ENCODE measurements around the gene RBM3.

Gene RBM3

GRCh38 chrX:48604701-48605100 is 30.4 kb downstream of the RBM3 start:
- Histone ChIP-seq H3K4me1 (ENCODE audit: insufficient read depth, insufficient read length) (peaks cover 2% of the 10 kb centered on the region), H3K27me3 (ENCODE audit: insufficient read depth, insufficient read length) (no peaks in the 10 kb centered on the region), H3K36me3 (ENCODE audit: insufficient read depth, insufficient read length, low read length) (peaks cover 58% of the 10 kb centered on the region), H3K9me3 (ENCODE audit: insufficient read depth, low read length) (no peaks in the 10 kb centered on the region), H3K9ac (ENCODE audit: insufficient read length, low read depth) (no peak overlapping the region), H3K4me3 (ENCODE audit: insufficient read length, low read depth) (no peak overlapping the region)
- DNase-seq (ENCODE audit: low read depth, low spot score) = no peak
- TF ChIP-seq ZNF274 (IDR thresholded peaks at IDR 0.05; ENCODE audit: low read depth, low read length) = no peak
- TF ChIP-seq SUZ12 (IDR thresholded peaks at IDR 0.05; ENCODE audit: extremely low read depth, insufficient read depth, insufficient read length) = no peak
- TF ChIP-seq YY1 (IDR thresholded peaks at IDR 0.05; ENCODE audit: insufficient read depth, insufficient read length) = no peak

GRCh38 chrX:48606091-48606490 is 31.8 kb downstream of the RBM3 start:
- Histone ChIP-seq H3K27me3 (ENCODE audit: insufficient read depth, insufficient read length) (no peaks in the 10 kb centered on the region), H3K4me1 (ENCODE audit: insufficient read depth, insufficient read length) (peaks cover 2% of the 10 kb centered on the region), H3K4me3 (ENCODE audit: insufficient read length, low read depth) (no peak overlapping the region), H3K9ac (ENCODE audit: insufficient read length, low read depth) (no peak overlapping the region), H3K9me3 (ENCODE audit: insufficient read depth, low read length) (no peaks in the 10 kb centered on the region), H3K36me3 (ENCODE audit: insufficient read depth, insufficient read length, low read length) (peaks cover 46% of the 10 kb centered on the region)
- DNase-seq (ENCODE audit: low read depth, low spot score) = no peak
- TF ChIP-seq YY1 (IDR thresholded peaks at IDR 0.05; ENCODE audit: insufficient read depth, insufficient read length) (no peak), ZNF274 (IDR thresholded peaks at IDR 0.05; ENCODE audit: low read depth, low read length) (no peak), SUZ12 (IDR thresholded peaks at IDR 0.05; ENCODE audit: extremely low read depth, insufficient read depth, insufficient read length) (no peak)

GRCh38 chrX:48611703-48612102 is 37.4 kb downstream of the RBM3 start:
- H3K4me3 ChIP-seq (ENCODE audit: insufficient read length, low read depth) = no peak overlapping the region
- no peak overlapping the region for H3K9ac ChIP-seq (ENCODE audit: insufficient read length, low read depth)
- H3K9me3 ChIP-seq (ENCODE audit: insufficient read depth, low read length) = no peaks in the 10 kb centered on the region
- no peak for DNase-seq (ENCODE audit: low read depth, low spot score)
- TF ChIP-seq SUZ12 (IDR thresholded peaks at IDR 0.05; ENCODE audit: extremely low read depth, insufficient read depth, insufficient read length) (no peak), YY1 (IDR thresholded peaks at IDR 0.05; ENCODE audit: insufficient read depth, insufficient read length) (no peak), ZNF274 (IDR thresholded peaks at IDR 0.05; ENCODE audit: low read depth, low read length) (no peak)
- peaks cover 2% of the 10 kb centered on the region for H3K36me3 ChIP-seq (ENCODE audit: insufficient read depth, insufficient read length, low read length)
- H3K4me1 ChIP-seq (ENCODE audit: insufficient read depth, insufficient read length) = no peaks in the 10 kb centered on the region
- H3K27me3 ChIP-seq (ENCODE audit: insufficient read depth, insufficient read length) = no peaks in the 10 kb centered on the region

GRCh38 chrX:48613502-48614160 is 39.3 kb downstream of the RBM3 start:
- Histone ChIP-seq H3K4me1 (ENCODE audit: insufficient read depth, insufficient read length) (no peaks in the 10 kb centered on the region), H3K9ac (ENCODE audit: insufficient read length, low read depth) (no peak overlapping the region), H3K36me3 (ENCODE audit: insufficient read depth, insufficient read length, low read length) (no peaks in the 10 kb centered on the region), H3K9me3 (ENCODE audit: insufficient read depth, low read length) (no peaks in the 10 kb centered on the region), H3K4me3 (ENCODE audit: insufficient read length, low read depth) (no peak overlapping the region), H3K27me3 (ENCODE audit: insufficient read depth, insufficient read length) (no peaks in the 10 kb centered on the region)
- DNase-seq (ENCODE audit: low read depth, low spot score) = no peak
- no peak for TF ChIP-seq YY1 (IDR thresholded peaks at IDR 0.05; ENCODE audit: insufficient read depth, insufficient read length)
- TF ChIP-seq ZNF274 (IDR thresholded peaks at IDR 0.05; ENCODE audit: low read depth, low read length) = no peak
- TF ChIP-seq SUZ12 (IDR thresholded peaks at IDR 0.05; ENCODE audit: extremely low read depth, insufficient read depth, insufficient read length) = no peak

GRCh38 chrX:48616576-48616975 is 42.3 kb downstream of the RBM3 start:
- no peak for TF ChIP-seq ZNF274 (IDR thresholded peaks at IDR 0.05; ENCODE audit: low read depth, low read length)
- TF ChIP-seq SUZ12 (IDR thresholded peaks at IDR 0.05; ENCODE audit: extremely low read depth, insufficient read depth, insufficient read length) = no peak
- TF ChIP-seq YY1 (IDR thresholded peaks at IDR 0.05; ENCODE audit: insufficient read depth, insufficient read length) = no peak
- no peak for DNase-seq (ENCODE audit: low read depth, low spot score)
- no peaks in the 10 kb centered on the region for H3K36me3 ChIP-seq (ENCODE audit: insufficient read depth, insufficient read length, low read length)
- H3K27me3 ChIP-seq (ENCODE audit: insufficient read depth, insufficient read length) = no peaks in the 10 kb centered on the region
- no peaks in the 10 kb centered on the region for H3K4me1 ChIP-seq (ENCODE audit: insufficient read depth, insufficient read length)
- H3K9ac ChIP-seq (ENCODE audit: insufficient read length, low read depth) = no peak overlapping the region
- H3K9me3 ChIP-seq (ENCODE audit: insufficient read depth, low read length) = no peaks in the 10 kb centered on the region
- H3K4me3 ChIP-seq (ENCODE audit: insufficient read length, low read depth) = no peak overlapping the region

- Histone ChIP-seq H3K27me3 (ENCODE audit: insufficient read depth, insufficient read length) (no peaks in the 10 kb centered on the region), H3K9me3 (ENCODE audit: insufficient read depth, low read length) (no peaks in the 10 kb centered on the region), H3K4me1 (ENCODE audit: insufficient read depth, insufficient read length) (no peaks in the 10 kb centered on the region), H3K4me3 (ENCODE audit: insufficient read length, low read depth) (no peak overlapping the region), H3K9ac (ENCODE audit: insufficient read length, low read depth) (no peak overlapping the region), H3K36me3 (ENCODE audit: insufficient read depth, insufficient read length, low read length) (no peaks in the 10 kb centered on the region)
- TF ChIP-seq ZNF274 (IDR thresholded peaks at IDR 0.05; ENCODE audit: low read depth, low read length) (no peak), SUZ12 (IDR thresholded peaks at IDR 0.05; ENCODE audit: extremely low read depth, insufficient read depth, insufficient read length) (no peak), YY1 (IDR thresholded peaks at IDR 0.05; ENCODE audit: insufficient read depth, insufficient read length) (no peak)
- no peak for DNase-seq (ENCODE audit: low read depth, low spot score)
Observed at GRCh38 chrX:48617542-48618340, 43.5 kb downstream of the RBM3 start.
